ENCODE data around the gene ARHGEF19. TPM values are rescaled to one million over a fixed set of nuclear protein-coding genes. Genes with fewer than 3 reads are reported as not detected.

Gene ARHGEF19
- total and polyA plus RNA-seq, 2 of the 13 experiments (the other 11 are each of a cell fraction or from before 2014, with no cell fraction given), result 1.7 to 1.8 TPM

DNA sequence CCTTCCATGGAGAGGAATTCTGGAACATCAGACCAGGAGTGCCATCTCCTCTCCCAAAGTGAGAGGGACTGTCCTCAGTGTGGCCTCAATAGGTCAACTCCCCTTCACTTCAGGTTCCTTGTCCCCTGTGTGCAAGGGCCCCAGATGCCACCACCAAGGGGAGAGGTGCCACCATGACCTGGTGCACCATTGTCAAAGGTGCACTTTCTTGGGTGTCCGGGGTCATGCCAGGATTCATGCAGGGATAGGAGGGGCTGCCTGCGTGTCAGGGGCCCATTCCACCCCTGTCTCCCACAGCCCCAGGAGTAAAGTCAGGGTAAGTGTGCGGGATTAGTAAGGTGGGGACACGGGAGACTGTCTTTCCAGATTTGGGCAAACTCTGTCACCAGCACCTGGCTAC lies 35.1 kb downstream of the ARHGEF19 start (continued):
- TF ChIP-seq, protein P1, sequence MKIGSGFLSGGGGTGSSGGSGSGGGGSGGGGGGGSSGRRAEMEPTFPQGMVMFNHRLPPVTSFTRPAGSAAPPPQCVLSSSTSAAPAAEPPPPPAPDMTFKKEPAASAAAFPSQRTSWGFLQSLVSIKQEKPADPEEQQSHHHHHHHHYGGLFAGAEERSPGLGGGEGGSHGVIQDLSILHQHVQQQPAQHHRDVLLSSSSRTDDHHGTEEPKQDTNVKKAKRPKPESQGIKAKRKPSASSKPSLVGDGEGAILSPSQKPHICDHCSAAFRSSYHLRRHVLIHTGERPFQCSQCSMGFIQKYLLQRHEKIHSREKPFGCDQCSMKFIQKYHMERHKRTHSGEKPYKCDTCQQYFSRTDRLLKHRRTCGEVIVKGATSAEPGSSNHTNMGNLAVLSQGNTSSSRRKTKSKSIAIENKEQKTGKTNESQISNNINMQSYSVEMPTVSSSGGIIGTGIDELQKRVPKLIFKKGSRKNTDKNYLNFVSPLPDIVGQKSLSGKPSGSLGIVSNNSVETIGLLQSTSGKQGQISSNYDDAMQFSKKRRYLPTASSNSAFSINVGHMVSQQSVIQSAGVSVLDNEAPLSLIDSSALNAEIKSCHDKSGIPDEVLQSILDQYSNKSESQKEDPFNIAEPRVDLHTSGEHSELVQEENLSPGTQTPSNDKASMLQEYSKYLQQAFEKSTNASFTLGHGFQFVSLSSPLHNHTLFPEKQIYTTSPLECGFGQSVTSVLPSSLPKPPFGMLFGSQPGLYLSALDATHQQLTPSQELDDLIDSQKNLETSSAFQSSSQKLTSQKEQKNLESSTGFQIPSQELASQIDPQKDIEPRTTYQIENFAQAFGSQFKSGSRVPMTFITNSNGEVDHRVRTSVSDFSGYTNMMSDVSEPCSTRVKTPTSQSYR (CRISPR knock-in tag; IDR thresholded peaks at IDR 0.05; ENCODE audit: borderline replicate concordance), result no peak
- no peak for TF ChIP-seq STAG1 (CRISPR knock-in tag; IDR thresholded peaks at IDR 0.05)
- 0 out of 2 replicates have a peak, but pooled peaks have one; percentile 17 for TF ChIP-seq DPF2 (CRISPR knock-in tag; IDR thresholded peaks at IDR 0.05; ENCODE audit: borderline replicate concordance, low read depth)
- TF ChIP-seq ZNF501 (CRISPR knock-in tag; IDR thresholded peaks at IDR 0.05), result no peak
- peak; percentile 54; the same call in 1 of the 2 replicates for TF ChIP-seq ZNF782 (CRISPR knock-in tag; IDR thresholded peaks at IDR 0.05; ENCODE audit: borderline replicate concordance)
- TF ChIP-seq ZNF17 (CRISPR knock-in tag; IDR thresholded peaks at IDR 0.05), result no peak
- TF ChIP-seq, protein P2, sequence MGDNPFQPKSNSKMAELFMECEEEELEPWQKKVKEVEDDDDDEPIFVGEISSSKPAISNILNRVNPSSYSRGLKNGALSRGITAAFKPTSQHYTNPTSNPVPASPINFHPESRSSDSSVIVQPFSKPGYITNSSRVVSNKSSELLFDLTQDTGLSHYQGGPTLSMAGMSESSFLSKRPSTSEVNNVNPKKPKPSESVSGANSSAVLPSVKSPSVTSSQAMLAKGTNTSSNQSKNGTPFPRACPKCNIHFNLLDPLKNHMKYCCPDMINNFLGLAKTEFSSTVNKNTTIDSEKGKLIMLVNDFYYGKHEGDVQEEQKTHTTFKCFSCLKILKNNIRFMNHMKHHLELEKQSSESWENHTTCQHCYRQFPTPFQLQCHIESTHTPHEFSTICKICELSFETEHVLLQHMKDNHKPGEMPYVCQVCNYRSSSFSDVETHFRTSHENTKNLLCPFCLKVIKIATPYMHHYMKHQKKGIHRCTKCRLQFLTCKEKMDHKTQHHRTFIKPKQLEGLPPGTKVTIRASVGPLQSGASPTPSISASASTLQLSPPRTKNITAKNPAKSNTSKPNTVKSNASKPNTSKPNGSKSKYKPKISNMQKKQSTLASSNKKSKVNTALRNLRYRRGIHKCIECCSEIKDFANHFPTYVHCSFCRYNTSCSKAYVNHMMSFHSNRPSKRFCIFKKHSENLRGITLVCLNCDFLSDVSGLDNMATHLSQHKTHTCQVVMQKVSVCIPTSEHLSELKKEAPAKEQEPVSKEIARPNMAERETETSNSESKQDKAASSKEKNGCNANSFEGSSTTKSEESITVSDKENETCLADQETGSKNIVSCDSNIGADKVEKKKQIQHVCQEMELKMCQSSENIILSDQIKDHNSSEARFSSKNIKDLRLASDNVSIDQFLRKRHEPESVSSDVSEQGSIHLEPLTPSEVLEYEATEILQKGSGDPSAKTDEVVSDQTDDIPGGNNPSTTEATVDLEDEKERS (CRISPR knock-in tag; IDR thresholded peaks at IDR 0.05), result no peak
- TF ChIP-seq ZSCAN25 (CRISPR knock-in tag; IDR thresholded peaks at IDR 0.05), result no peak
- TF ChIP-seq, protein P3, sequence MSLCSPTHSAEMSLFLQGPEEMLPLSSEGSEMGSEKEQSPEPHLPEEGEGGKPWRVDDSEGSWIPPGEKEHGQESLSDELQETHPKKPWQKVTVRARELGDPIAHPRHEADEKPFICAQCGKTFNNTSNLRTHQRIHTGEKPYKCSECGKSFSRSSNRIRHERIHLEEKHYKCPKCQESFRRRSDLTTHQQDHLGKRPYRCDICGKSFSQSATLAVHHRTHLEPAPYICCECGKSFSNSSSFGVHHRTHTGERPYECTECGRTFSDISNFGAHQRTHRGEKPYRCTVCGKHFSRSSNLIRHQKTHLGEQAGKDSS (CRISPR knock-in tag; IDR thresholded peaks at IDR 0.05; ENCODE audit: borderline replicate concordance, low read depth), result peak; percentile 18; the same call in 1 of the 2 replicates
- TF ChIP-seq, protein P4, sequence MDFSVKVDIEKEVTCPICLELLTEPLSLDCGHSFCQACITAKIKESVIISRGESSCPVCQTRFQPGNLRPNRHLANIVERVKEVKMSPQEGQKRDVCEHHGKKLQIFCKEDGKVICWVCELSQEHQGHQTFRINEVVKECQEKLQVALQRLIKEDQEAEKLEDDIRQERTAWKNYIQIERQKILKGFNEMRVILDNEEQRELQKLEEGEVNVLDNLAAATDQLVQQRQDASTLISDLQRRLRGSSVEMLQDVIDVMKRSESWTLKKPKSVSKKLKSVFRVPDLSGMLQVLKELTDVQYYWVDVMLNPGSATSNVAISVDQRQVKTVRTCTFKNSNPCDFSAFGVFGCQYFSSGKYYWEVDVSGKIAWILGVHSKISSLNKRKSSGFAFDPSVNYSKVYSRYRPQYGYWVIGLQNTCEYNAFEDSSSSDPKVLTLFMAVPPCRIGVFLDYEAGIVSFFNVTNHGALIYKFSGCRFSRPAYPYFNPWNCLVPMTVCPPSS (IDR thresholded peaks at IDR 0.05), result no peak
- peak; percentile 33; the same call in 1 of the 2 replicates for TF ChIP-seq ZNF563 (CRISPR knock-in tag; IDR thresholded peaks at IDR 0.05)
- no peak for TF ChIP-seq ATF1 (CRISPR knock-in tag; IDR thresholded peaks at IDR 0.05)
- no peak for TF ChIP-seq THAP11 (CRISPR knock-in tag; IDR thresholded peaks at IDR 0.05)
- no peak for TF ChIP-seq ZNF33A (CRISPR knock-in tag; IDR thresholded peaks at IDR 0.05; ENCODE audit: borderline replicate concordance)
- no peak for TF ChIP-seq ZNF329 (CRISPR knock-in tag; IDR thresholded peaks at IDR 0.05; ENCODE audit: low read depth)
- no peak for TF ChIP-seq SP2 (CRISPR knock-in tag; IDR thresholded peaks at IDR 0.05)
- TF ChIP-seq, protein P5, sequence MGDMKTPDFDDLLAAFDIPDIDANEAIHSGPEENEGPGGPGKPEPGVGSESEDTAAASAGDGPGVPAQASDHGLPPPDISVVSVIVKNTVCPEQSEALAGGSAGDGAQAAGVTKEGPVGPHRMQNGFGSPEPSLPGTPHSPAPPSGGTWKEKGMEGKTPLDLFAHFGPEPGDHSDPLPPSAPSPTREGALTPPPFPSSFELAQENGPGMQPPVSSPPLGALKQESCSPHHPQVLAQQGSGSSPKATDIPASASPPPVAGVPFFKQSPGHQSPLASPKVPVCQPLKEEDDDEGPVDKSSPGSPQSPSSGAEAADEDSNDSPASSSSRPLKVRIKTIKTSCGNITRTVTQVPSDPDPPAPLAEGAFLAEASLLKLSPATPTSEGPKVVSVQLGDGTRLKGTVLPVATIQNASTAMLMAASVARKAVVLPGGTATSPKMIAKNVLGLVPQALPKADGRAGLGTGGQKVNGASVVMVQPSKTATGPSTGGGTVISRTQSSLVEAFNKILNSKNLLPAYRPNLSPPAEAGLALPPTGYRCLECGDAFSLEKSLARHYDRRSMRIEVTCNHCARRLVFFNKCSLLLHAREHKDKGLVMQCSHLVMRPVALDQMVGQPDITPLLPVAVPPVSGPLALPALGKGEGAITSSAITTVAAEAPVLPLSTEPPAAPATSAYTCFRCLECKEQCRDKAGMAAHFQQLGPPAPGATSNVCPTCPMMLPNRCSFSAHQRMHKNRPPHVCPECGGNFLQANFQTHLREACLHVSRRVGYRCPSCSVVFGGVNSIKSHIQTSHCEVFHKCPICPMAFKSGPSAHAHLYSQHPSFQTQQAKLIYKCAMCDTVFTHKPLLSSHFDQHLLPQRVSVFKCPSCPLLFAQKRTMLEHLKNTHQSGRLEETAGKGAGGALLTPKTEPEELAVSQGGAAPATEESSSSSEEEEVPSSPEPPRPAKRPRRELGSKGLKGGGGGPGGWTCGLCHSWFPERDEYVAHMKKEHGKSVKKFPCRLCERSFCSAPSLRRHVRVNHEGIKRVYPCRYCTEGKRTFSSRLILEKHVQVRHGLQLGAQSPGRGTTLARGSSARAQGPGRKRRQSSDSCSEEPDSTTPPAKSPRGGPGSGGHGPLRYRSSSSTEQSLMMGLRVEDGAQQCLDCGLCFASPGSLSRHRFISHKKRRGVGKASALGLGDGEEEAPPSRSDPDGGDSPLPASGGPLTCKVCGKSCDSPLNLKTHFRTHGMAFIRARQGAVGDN (CRISPR knock-in tag; IDR thresholded peaks at IDR 0.05), result 0 out of 2 replicates have a peak, but pooled peaks have one; percentile 6

Data from HepG2 (cell line).